H1 (cell line): ENCODE data around the gene MAML3. TPM values are rescaled to one million over a fixed set of nuclear protein-coding genes. Genes with fewer than 3 reads are reported as not detected.

Experiments used
- CTCF ChIA-PET: fragments of 300-600 bp; sonication (Branson Sonifier 250); formaldehyde crosslinking; loops from one replicate; lab custom pipeline; 2021; ENCODE audit not compliant: partially characterized antibody; lab: Charles Lee
- POLR2A ChIA-PET: fragments of 300-600 bp; sonication (Branson Sonifier 250); formaldehyde crosslinking; loops from one replicate; lab custom pipeline; 2021; ENCODE audit warnings: inconsistent platforms; ENCODE audit not compliant: partially characterized antibody; lab: Charles Lee
- DNase-seq, 2 experiments: peaks; one replicate each; pipeline versions ENCODE4 v3.0.0 to v3.0.0-alpha.2; 2010 to 2022; ENCODE audit warnings: low spot score in 2 of 2, low read depth in 1 of 2, mixed read lengths in 1 of 2
- FAIRE-seq: peaks from 2 replicates; lab custom pipeline; 2011; peaks lifted over from hg19 to GRCh38; lab: Jason Lieb, UNC
- H2AFZ ChIP-seq: 2 replicates; pipeline ENCODE4 v1.8.1; 2012; ENCODE audit warnings: low read length, inconsistent platforms
- H2AK5ac ChIP-seq: 2 replicates; pipeline ENCODE4 v1.6.1; 2013; ENCODE audit warnings: low read depth, low read length
- H2BK120ac ChIP-seq: replicated peaks from 2 replicates; pipeline ENCODE3; 2013; ENCODE audit warnings: low read depth, low read length, inconsistent platforms
- H2BK12ac ChIP-seq: 2 replicates; pipeline ENCODE4 v1.6.1; 2013; ENCODE audit warnings: low read depth, low read length
- H2BK15ac ChIP-seq: 2 replicates; pipeline ENCODE4 v1.6.1; 2013; ENCODE audit warnings: low read length
- H2BK20ac ChIP-seq: 2 replicates; pipeline ENCODE4 v1.6.1; 2013; ENCODE audit warnings: low read length
- H2BK5ac ChIP-seq: 2 replicates; pipeline ENCODE4 v1.6.1; 2013; ENCODE audit warnings: low read depth, low read length
- H3K14ac ChIP-seq: 2 replicates; pipeline ENCODE4 v1.6.1; 2013; ENCODE audit warnings: inconsistent platforms; ENCODE audit not compliant: insufficient read length
- H3K18ac ChIP-seq: 2 replicates; pipeline ENCODE4 v1.6.1; 2013; ENCODE audit warnings: low read length; ENCODE audit errors: extremely low read depth
- H3K23ac ChIP-seq: 2 replicates; pipeline ENCODE4 v1.6.1; 2013; ENCODE audit warnings: inconsistent platforms; ENCODE audit not compliant: insufficient read length
- H3K23me2 ChIP-seq: 2 replicates; pipeline ENCODE4 v1.6.1; 2013; ENCODE audit warnings: low read depth, low read length
- H3K27ac ChIP-seq: 2 replicates; pipeline ENCODE4 v1.6.1; 2011; ENCODE audit warnings: low read depth, low read length, inconsistent platforms
- H3K27me3 ChIP-seq, 4 experiments: replicated peaks in 1 of 4; 1 replicate in 1 of 4; 2 replicates in 3 of 4; pipeline versions ENCODE4 v1.6.1 to v1.8.1; 2011 to 2013; ENCODE audit warnings: low read length in 3 of 4, mild to moderate bottlenecking in 3 of 4, inconsistent platforms in 2 of 4, mixed read lengths in 2 of 4, moderate library complexity in 1 of 4; ENCODE audit not compliant: control insufficient read depth in 3 of 4, insufficient read depth in 3 of 4; ENCODE audit errors: extremely low read depth in 1 of 4
- H3K36me3 ChIP-seq, 4 experiments: 2 replicates each; pipeline versions ENCODE4 v1.6.1 to v1.8.1; 2011 to 2013; ENCODE audit warnings: mild to moderate bottlenecking in 4 of 4, low read length in 3 of 4, moderate library complexity in 2 of 4, control low read depth in 1 of 4, inconsistent platforms in 1 of 4; ENCODE audit not compliant: insufficient read depth in 4 of 4, control insufficient read depth in 2 of 4
- H3K4ac ChIP-seq: replicated peaks from 2 replicates; pipeline ENCODE3; 2013; ENCODE audit warnings: low read length, low read depth, mixed read lengths, inconsistent platforms; ENCODE audit not compliant: insufficient read length
- H3K4me1 ChIP-seq, 4 experiments: replicated peaks in 1 of 4; 1 replicate in 1 of 4; 2 replicates in 3 of 4; pipeline versions ENCODE4 v1.6.1 to v1.8.1; 2011 to 2013; ENCODE audit warnings: low read length in 3 of 4, inconsistent platforms in 2 of 4, mixed read lengths in 1 of 4; ENCODE audit not compliant: insufficient read depth in 4 of 4, control insufficient read depth in 3 of 4
- H3K4me2 ChIP-seq, 2 experiments: 2 replicates each; pipeline versions ENCODE4 v1.6.1 to v1.8.1; 2011 to 2013; ENCODE audit warnings: low read depth in 2 of 2, low read length in 2 of 2, control low read depth in 1 of 2, inconsistent platforms in 1 of 2, mild to moderate bottlenecking in 1 of 2; ENCODE audit not compliant: insufficient read depth in 1 of 2
- H3K4me3 ChIP-seq, 4 experiments: fragments of 200-600, 300-600 bp in 1 of 4; sonication (generic), shearing (Covaris generic), sonication (Bioruptor Twin) in 1 of 4; 2 replicates each; pipeline versions ENCODE4 v1.5.1 to v1.8.1; 2011 to 2016; ENCODE audit warnings: low read length in 4 of 4, low read depth in 3 of 4, control low read depth in 2 of 4, inconsistent platforms in 2 of 4, mild to moderate bottlenecking in 2 of 4, mixed read lengths in 1 of 4, moderate library complexity in 1 of 4; ENCODE audit not compliant: insufficient read depth in 2 of 4; ENCODE audit errors: extremely low read depth in 1 of 4
- H3K56ac ChIP-seq: replicated peaks from 2 replicates; pipeline ENCODE3; 2013; ENCODE audit warnings: low read depth, mild to moderate bottlenecking, mixed read lengths, low read length, inconsistent platforms; ENCODE audit not compliant: insufficient read length
- H3K79me1 ChIP-seq: 2 replicates; pipeline ENCODE4 v1.6.1; 2013; ENCODE audit warnings: low read depth, low read length, control low read depth
- H3K79me2 ChIP-seq, 2 experiments: 2 replicates each; pipeline versions ENCODE4 v1.6.1 to v1.8.1; 2012 to 2013; ENCODE audit warnings: low read length in 2 of 2, mild to moderate bottlenecking in 2 of 2, inconsistent platforms in 1 of 2; ENCODE audit not compliant: insufficient read depth in 2 of 2, control insufficient read depth in 1 of 2
- H3K9ac ChIP-seq, 4 experiments: replicated peaks in 1 of 4; 1 replicate in 1 of 4; 2 replicates in 3 of 4; pipeline versions ENCODE4 v1.6.1 to v1.8.1; 2011 to 2013; ENCODE audit warnings: low read depth in 3 of 4, low read length in 3 of 4, control low read depth in 2 of 4, mild to moderate bottlenecking in 2 of 4, moderate library complexity in 2 of 4, inconsistent platforms in 1 of 4; ENCODE audit errors: extremely low read depth in 1 of 4
- H3K9me3 ChIP-seq, 2 experiments: 2 replicates each; pipeline versions ENCODE4 v1.6.1 to v1.8.1; 2012 to 2013; ENCODE audit warnings: mild to moderate bottlenecking in 2 of 2, moderate library complexity in 2 of 2, control low read depth in 1 of 2, inconsistent platforms in 1 of 2, low read depth in 1 of 2, low read length in 1 of 2, mixed read lengths in 1 of 2; ENCODE audit not compliant: insufficient read depth in 2 of 2
- H4K20me1 ChIP-seq, 2 experiments: replicated peaks in 1 of 2; 2 replicates each; pipeline versions ENCODE3 to v1.8.1; 2011 to 2013; ENCODE audit warnings: inconsistent platforms in 2 of 2, low read length in 2 of 2, mild to moderate bottlenecking in 1 of 2; ENCODE audit not compliant: insufficient read depth in 2 of 2, control insufficient read depth in 1 of 2
- H4K5ac ChIP-seq: 2 replicates; pipeline ENCODE4 v1.6.1; 2013; ENCODE audit warnings: low read length, low read depth, mixed read lengths, inconsistent platforms; ENCODE audit not compliant: insufficient read length
- H4K8ac ChIP-seq: 2 replicates; pipeline ENCODE4 v1.8.0; 2013; ENCODE audit warnings: mild to moderate bottlenecking, moderate library complexity, low read length, inconsistent platforms; ENCODE audit not compliant: insufficient read depth; ENCODE audit errors: extremely low read depth
- H4K91ac ChIP-seq: replicated peaks from 2 replicates; pipeline ENCODE3; 2013; ENCODE audit warnings: low read length, mixed read lengths, inconsistent platforms; ENCODE audit not compliant: insufficient read length
- CBX5 ChIP-seq: fragments of 300-800, 300-1000 bp; sonication (generic); IDR thresholded peaks from 2 replicates; pipeline ENCODE4 v1.7.1; 2016; ENCODE audit warnings: antibody characterized with exemption, low read length, low read depth
- KDM4A ChIP-seq: IDR thresholded peaks from one replicate; pipeline ENCODE4 v1.7.1; 2012; ENCODE audit warnings: low read depth, mild to moderate bottlenecking, moderate library complexity, low read length, inconsistent platforms; ENCODE audit not compliant: severe bottlenecking
- KDM5A ChIP-seq: fragments of 200-600 bp; IDR thresholded peaks from 2 replicates; pipeline ENCODE4 v1.7.1; 2012; ENCODE audit warnings: mild to moderate bottlenecking, low read length, inconsistent platforms, mixed read lengths
- SIX5 ChIP-seq: IDR thresholded peaks from 2 replicates; pipeline ENCODE4 v1.6.1; 2011; ENCODE audit warnings: mild to moderate bottlenecking, low read depth, low read length
- WGBS, 2 experiments: shearing (Covaris generic) in 1 of 2; methylation state at CpG; one replicate each; pipeline versions ENCODE4 v1.1.6 to v1.1.7; 2013 to 2015; ENCODE audit warnings: low lambda C conversion rate in 2 of 2, mixed read lengths in 2 of 2, inconsistent platforms in 1 of 2, low coverage in 1 of 2, missing lambda C conversion rate in 1 of 2; ENCODE audit not compliant: insufficient replicate concordance in 2 of 2, insufficient coverage in 1 of 2, insufficient read length in 1 of 2; ENCODE audit errors: extremely low coverage in 1 of 2, missing lambda C conversion rate in 1 of 2; 5-methylcytosine and 5-hydroxymethylcytosine counted together
- polyA plus RNA-seq, 7 experiments: library from polyadenylated mRNA; depleted of rRNA in 3 of 7; stranded (reverse) in 5 of 7; unstranded in 2 of 7; fragments of >200 nt in 5 of 7; fragments of 200-250 nt in 2 of 7; gene quantifications; 1 replicate in 5 of 7; 2 replicates in 1 of 7; 4 replicates in 1 of 7; pipeline versions ENCODE4 v1.2.1 to v1.2.3, GENCODE V29; 2011 to 2013; ENCODE audit warnings: missing spikeins in 2 of 7, mixed read lengths in 2 of 7
- total RNA-seq: library from RNA; stranded (reverse); fragmentation: NEBNext Ultra II Directional; extraction: Animal tissue kit (Norgen Biotek cat#: 25700); gene quantifications from 2 replicates; pipeline ENCODE4 v1.2.1, GENCODE V29; 2021

Gene MAML3
- total and polyA plus RNA-seq, 2 of the 8 experiments (the other 6 are each of a cell fraction or from before 2014, with no cell fraction given): 2.1 to 5.7 TPM

- TF ChIP-seq CBX5 (no peak), KDM5A (no peak), SIX5 (no peak), KDM4A (no peak)
- no peak overlapping the region for H3K56ac ChIP-seq
- no peak for DNase-seq
- H2AFZ ChIP-seq: no peak overlapping the region
- ChIA-PET CTCF (interaction anchor here (0.5 to 1.6 kb wide), 9 partner anchors 11 to 193 kb away, joined by 3 to 4 read pairs (median 3); no protein-coding TSS in a partner anchor), POLR2A (no interaction called here)
- no peaks in the 10 kb centered on the region for H4K20me1 ChIP-seq
- no peak overlapping the region for H4K5ac ChIP-seq
- H3K79me2 ChIP-seq: no peaks in the 10 kb centered on the region
- H3K9ac ChIP-seq: no peak overlapping the region
- no peak overlapping the region for H2BK5ac ChIP-seq
- H2AK5ac ChIP-seq: no peak overlapping the region
- no peak overlapping the region for H3K27ac ChIP-seq
- H3K14ac ChIP-seq: no peak overlapping the region
- no peak overlapping the region for H3K4ac ChIP-seq
- H4K8ac ChIP-seq: no peak overlapping the region
- no peak overlapping the region for H3K23ac ChIP-seq
- H3K4me3 ChIP-seq: no peak overlapping the region
- H2BK120ac ChIP-seq: no peak overlapping the region
- no peak for FAIRE-seq
- H3K4me1 ChIP-seq: peaks cover 0 to 13% (median 7%) of the 10 kb centered on the region in 4 experiments; a peak in 6 of 7 replicates
- WGBS, 2 experiments: 94% methylated on average over 6 of the region's 6 CpGs; no CpG with 5 or more reads in 1 of the 2 experiments
- no peak overlapping the region for H2BK20ac ChIP-seq
- no peak overlapping the region for H3K18ac ChIP-seq
- H3K4me2 ChIP-seq: no peak overlapping the region
- no peak overlapping the region for H2BK15ac ChIP-seq
- H3K79me1 ChIP-seq: no peaks in the 10 kb centered on the region
- H4K91ac ChIP-seq: no peak overlapping the region
- H3K27me3 ChIP-seq: no peaks in the 10 kb centered on the region
- H3K23me2 ChIP-seq: no peaks in the 10 kb centered on the region; the same call in 1 of the 2 replicates
- H2BK12ac ChIP-seq: no peak overlapping the region
- H3K9me3 ChIP-seq: no peaks in the 10 kb centered on the region
- H3K36me3 ChIP-seq: no peaks in the 10 kb centered on the region
Measured at GRCh38 chr4:139889901-139890300, 264.1 kb downstream of the MAML3 start.
